ENCODE results near the gene PDXDC1. TPM values are rescaled to one million over a fixed set of nuclear protein-coding genes. Genes with fewer than 3 reads are reported as not detected.
A peak's percentile ranks its signal among the peaks of the same experiment; 100 is the strongest.
"Not testable (repeated sequence)": the region's sequence is repeated elsewhere in the genome, so short reads cannot be mapped to it uniquely, and the experiment has no call there.

PDXDC1 gene
- total RNA-seq, 1 experiment from 2014 or later: 58.4 TPM

GRCh38 chr16:14978908-14979307 is 4.1 kb downstream of the PDXDC1 start:
- Histone ChIP-seq H3K27ac (ENCODE audit: low read length) (peak overlapping the region; percentile 82), H3K79me2 (ENCODE audit: low read length) (peaks cover 86% of the 10 kb centered on the region)
- not testable (repeated sequence) for H3K9me2 ChIP-seq (replicated peaks; ENCODE audit: insufficient read depth, low read length)

GRCh38 chr16:14981234-14981633 is 6.4 kb downstream of the PDXDC1 start:
- H3K36me3 ChIP-seq (ENCODE audit: insufficient read depth, low read length); DNase-seq; H3K9me3 ChIP-seq (ENCODE audit: low read length); H4K20me1 ChIP-seq (ENCODE audit: insufficient read depth, low read depth, low read length); H2AFZ ChIP-seq (ENCODE audit: low read length); H3K4me2 ChIP-seq (ENCODE audit: low read depth, low read length, poor library complexity, severe bottlenecking); H3K4me3 ChIP-seq (ENCODE audit: low read length); H3K9ac ChIP-seq (ENCODE audit: low read length); H3K9me2 ChIP-seq (replicated peaks; ENCODE audit: insufficient read depth, low read length); H3K27me3 ChIP-seq (ENCODE audit: low read length): not testable (repeated sequence)
- Histone ChIP-seq H3K4me1 (ENCODE audit: low read length) (peaks cover 58% of the 10 kb centered on the region), H3K79me2 (ENCODE audit: low read length) (peaks cover 91% of the 10 kb centered on the region), H3K27ac (ENCODE audit: low read length) (peak overlapping the region; percentile 51)

More at GRCh38 chr16:14978908-14979307, 4.1 kb downstream of the PDXDC1 start:
- Histone ChIP-seq H3K4me2 (ENCODE audit: low read depth, low read length, poor library complexity, severe bottlenecking) (peak overlapping the region; percentile 24), H3K4me1 (ENCODE audit: low read length) (peaks cover 62% of the 10 kb centered on the region), H3K9ac (ENCODE audit: low read length) (peak overlapping the region; percentile 23), H3K4me3 (ENCODE audit: low read length) (peak overlapping the region; percentile 17; the same call in 1 of the 2 replicates)
- H3K27me3 ChIP-seq (ENCODE audit: low read length); H3K9me3 ChIP-seq (ENCODE audit: low read length); H3K36me3 ChIP-seq (ENCODE audit: insufficient read depth, low read length); H2AFZ ChIP-seq (ENCODE audit: low read length); H4K20me1 ChIP-seq (ENCODE audit: insufficient read depth, low read depth, low read length): not testable (repeated sequence)
- DNase-seq: peak; percentile 52

GRCh38 chr16:14982521-14982920 is 7.7 kb downstream of the PDXDC1 start:
- H2AFZ ChIP-seq (ENCODE audit: low read length); H3K27me3 ChIP-seq (ENCODE audit: low read length); H3K9ac ChIP-seq (ENCODE audit: low read length); H3K36me3 ChIP-seq (ENCODE audit: insufficient read depth, low read length); H3K9me3 ChIP-seq (ENCODE audit: low read length); H4K20me1 ChIP-seq (ENCODE audit: insufficient read depth, low read depth, low read length); H3K4me2 ChIP-seq (ENCODE audit: low read depth, low read length, poor library complexity, severe bottlenecking); DNase-seq; H3K9me2 ChIP-seq (replicated peaks; ENCODE audit: insufficient read depth, low read length); H3K4me3 ChIP-seq (ENCODE audit: low read length): not testable (repeated sequence)
- Histone ChIP-seq H3K79me2 (ENCODE audit: low read length) (peaks cover 91% of the 10 kb centered on the region), H3K4me1 (ENCODE audit: low read length) (peaks cover 46% of the 10 kb centered on the region), H3K27ac (ENCODE audit: low read length) (peak overlapping the region; percentile 5; the same call in 1 of the 2 replicates)

GRCh38 chr16:14988092-14988491 is 13.3 kb downstream of the PDXDC1 start:
- H3K36me3 ChIP-seq (ENCODE audit: insufficient read depth, low read length): 0 out of 2 replicates have a peak, but pooled peaks cover 11% of the 10 kb centered on the region
- H3K27ac ChIP-seq (ENCODE audit: low read length); H3K9me2 ChIP-seq (replicated peaks; ENCODE audit: insufficient read depth, low read length); H4K20me1 ChIP-seq (ENCODE audit: insufficient read depth, low read depth, low read length); H3K9ac ChIP-seq (ENCODE audit: low read length); H3K9me3 ChIP-seq (ENCODE audit: low read length); H3K4me2 ChIP-seq (ENCODE audit: low read depth, low read length, poor library complexity, severe bottlenecking); H3K4me1 ChIP-seq (ENCODE audit: low read length); H3K4me3 ChIP-seq (ENCODE audit: low read length); DNase-seq; H2AFZ ChIP-seq (ENCODE audit: low read length); H3K27me3 ChIP-seq (ENCODE audit: low read length): not testable (repeated sequence)
- H3K79me2 ChIP-seq (ENCODE audit: low read length): peaks cover 85% of the 10 kb centered on the region

- not testable (repeated sequence) for H4K20me1 ChIP-seq (ENCODE audit: insufficient read depth, low read depth, low read length); H2AFZ ChIP-seq (ENCODE audit: low read length); H3K27ac ChIP-seq (ENCODE audit: low read length); DNase-seq; H3K4me2 ChIP-seq (ENCODE audit: low read depth, low read length, poor library complexity, severe bottlenecking); H3K4me3 ChIP-seq (ENCODE audit: low read length); H3K9me2 ChIP-seq (replicated peaks; ENCODE audit: insufficient read depth, low read length); H3K9ac ChIP-seq (ENCODE audit: low read length); H3K27me3 ChIP-seq (ENCODE audit: low read length); H3K4me1 ChIP-seq (ENCODE audit: low read length); H3K9me3 ChIP-seq (ENCODE audit: low read length)
- 0 out of 2 replicates have a peak, but pooled peaks cover 11% of the 10 kb centered on the region for H3K36me3 ChIP-seq (ENCODE audit: insufficient read depth, low read length)
- peaks cover 83% of the 10 kb centered on the region for H3K79me2 ChIP-seq (ENCODE audit: low read length)
Measured at GRCh38 chr16:14988661-14989191, 13.9 kb downstream of the PDXDC1 start.

- H3K9ac ChIP-seq (ENCODE audit: low read length); H3K4me1 ChIP-seq (ENCODE audit: low read length); H4K20me1 ChIP-seq (ENCODE audit: insufficient read depth, low read depth, low read length); H3K27me3 ChIP-seq (ENCODE audit: low read length); H3K4me2 ChIP-seq (ENCODE audit: low read depth, low read length, poor library complexity, severe bottlenecking); DNase-seq; H3K4me3 ChIP-seq (ENCODE audit: low read length); H3K9me3 ChIP-seq (ENCODE audit: low read length); H2AFZ ChIP-seq (ENCODE audit: low read length); H3K9me2 ChIP-seq (replicated peaks; ENCODE audit: insufficient read depth, low read length); H3K27ac ChIP-seq (ENCODE audit: low read length): not testable (repeated sequence)
- 0 out of 2 replicates have a peak, but pooled peaks cover 11% of the 10 kb centered on the region for H3K36me3 ChIP-seq (ENCODE audit: insufficient read depth, low read length)
- H3K79me2 ChIP-seq (ENCODE audit: low read length): peaks cover 84% of the 10 kb centered on the region
Measured at GRCh38 chr16:14989291-14990281, 14.8 kb downstream of the PDXDC1 start.

- not testable (repeated sequence) for H4K20me1 ChIP-seq (ENCODE audit: insufficient read depth, low read depth, low read length); H3K9ac ChIP-seq (ENCODE audit: low read length); H3K27ac ChIP-seq (ENCODE audit: low read length); DNase-seq; H3K4me2 ChIP-seq (ENCODE audit: low read depth, low read length, poor library complexity, severe bottlenecking); H3K4me3 ChIP-seq (ENCODE audit: low read length); H3K4me1 ChIP-seq (ENCODE audit: low read length); H3K9me2 ChIP-seq (replicated peaks; ENCODE audit: insufficient read depth, low read length); H2AFZ ChIP-seq (ENCODE audit: low read length); H3K9me3 ChIP-seq (ENCODE audit: low read length); H3K27me3 ChIP-seq (ENCODE audit: low read length)
- Histone ChIP-seq H3K36me3 (ENCODE audit: insufficient read depth, low read length) (peaks cover 13% of the 10 kb centered on the region; the same call in 1 of the 2 replicates), H3K79me2 (ENCODE audit: low read length) (peaks cover 69% of the 10 kb centered on the region)
Measured at GRCh38 chr16:14993277-14994151, 18.7 kb downstream of the PDXDC1 start.

- DNase-seq; H3K4me3 ChIP-seq (ENCODE audit: low read length); H3K27ac ChIP-seq (ENCODE audit: low read length); H4K20me1 ChIP-seq (ENCODE audit: insufficient read depth, low read depth, low read length); H3K9ac ChIP-seq (ENCODE audit: low read length); H3K27me3 ChIP-seq (ENCODE audit: low read length); H3K9me2 ChIP-seq (replicated peaks; ENCODE audit: insufficient read depth, low read length); H3K9me3 ChIP-seq (ENCODE audit: low read length); H3K4me1 ChIP-seq (ENCODE audit: low read length); H3K4me2 ChIP-seq (ENCODE audit: low read depth, low read length, poor library complexity, severe bottlenecking); H2AFZ ChIP-seq (ENCODE audit: low read length): not testable (repeated sequence)
- peaks cover 49% of the 10 kb centered on the region for H3K79me2 ChIP-seq (ENCODE audit: low read length)
- H3K36me3 ChIP-seq (ENCODE audit: insufficient read depth, low read length): peaks cover 13% of the 10 kb centered on the region; the same call in 1 of the 2 replicates
Measured at GRCh38 chr16:14996702-14997101, 21.9 kb downstream of the PDXDC1 start.

Data from Karpas-422 (cell line).